Ascending aorta (tissue), 2 donors: ENCODE data around the gene CREG2. TPM values are rescaled to one million over a fixed set of nuclear protein-coding genes. Genes with fewer than 3 reads are reported as not detected.

Experiments
- DNase-seq, 2 donors: peaks; one replicate each; pipeline ENCODE4 v3.0.0-alpha.2; 2019; ENCODE audit warnings: low spot score in 2 of 2
- H3K27ac ChIP-seq, 2 donors: fragments of 200-600 bp; sonication (generic); one replicate each; pipeline ENCODE4 v1.5.1; 2016 to 2017; ENCODE audit warnings: mild to moderate bottlenecking in 1 of 2
- H3K27me3 ChIP-seq: fragments of 200-600 bp; sonication (generic); one replicate; pipeline ENCODE4 v1.5.1; 2017
- H3K36me3 ChIP-seq, 2 donors: fragments of 200-600 bp; sonication (generic); one replicate each; pipeline ENCODE4 v1.5.1; 2016
- H3K4me1 ChIP-seq, 2 donors: fragments of 200-600 bp; sonication (generic); one replicate each; pipeline ENCODE4 v1.5.1; 2016 to 2017; ENCODE audit warnings: mild to moderate bottlenecking in 1 of 2
- H3K4me3 ChIP-seq, 2 donors: fragments of 200-600 bp; sonication (generic); one replicate each; pipeline ENCODE4 v1.5.1; 2016 to 2017; ENCODE audit warnings: mild to moderate bottlenecking in 1 of 2
- H3K9me3 ChIP-seq, 2 donors: fragments of 200-600 bp; sonication (generic); one replicate each; pipeline ENCODE4 v1.5.1; 2016
- intact Hi-C: fragments of 100-400 bp; cut with DNase I; formaldehyde crosslinking; loops from one replicate; pipeline ENCODE4 v1.15.1; 2023
- total RNA-seq: library from RNA; depleted of rRNA; stranded (reverse); fragments of >200 nt; gene quantifications from one replicate; pipeline ENCODE4 v1.1.0, GENCODE V29; 2016
- TF ChIP-seq, protein P1 (sequence below), 3 experiments: fragments of 200-600 bp in 2 of 3; fragments of 450-650 bp in 1 of 3; sonication (generic) in 2 of 3; IDR thresholded peaks; one replicate each; pipeline ENCODE4 v1.5.1; 2016 to 2019; ENCODE audit warnings: antibody characterized with exemption in 3 of 3, mild to moderate bottlenecking in 1 of 3, moderate library complexity in 1 of 3

Gene CREG2
- total RNA-seq, 1 donor from 2014 or later = not detected

- no peak for DNase-seq
- intact Hi-C loops = no loop called here
- H3K9me3 ChIP-seq = no peaks in the 10 kb centered on the region
- no peak overlapping the region for H3K27ac ChIP-seq
- peaks cover 0 to 7% of the 10 kb centered on the region in 2 donors for H3K4me1 ChIP-seq
- TF ChIP-seq, protein P1, sequence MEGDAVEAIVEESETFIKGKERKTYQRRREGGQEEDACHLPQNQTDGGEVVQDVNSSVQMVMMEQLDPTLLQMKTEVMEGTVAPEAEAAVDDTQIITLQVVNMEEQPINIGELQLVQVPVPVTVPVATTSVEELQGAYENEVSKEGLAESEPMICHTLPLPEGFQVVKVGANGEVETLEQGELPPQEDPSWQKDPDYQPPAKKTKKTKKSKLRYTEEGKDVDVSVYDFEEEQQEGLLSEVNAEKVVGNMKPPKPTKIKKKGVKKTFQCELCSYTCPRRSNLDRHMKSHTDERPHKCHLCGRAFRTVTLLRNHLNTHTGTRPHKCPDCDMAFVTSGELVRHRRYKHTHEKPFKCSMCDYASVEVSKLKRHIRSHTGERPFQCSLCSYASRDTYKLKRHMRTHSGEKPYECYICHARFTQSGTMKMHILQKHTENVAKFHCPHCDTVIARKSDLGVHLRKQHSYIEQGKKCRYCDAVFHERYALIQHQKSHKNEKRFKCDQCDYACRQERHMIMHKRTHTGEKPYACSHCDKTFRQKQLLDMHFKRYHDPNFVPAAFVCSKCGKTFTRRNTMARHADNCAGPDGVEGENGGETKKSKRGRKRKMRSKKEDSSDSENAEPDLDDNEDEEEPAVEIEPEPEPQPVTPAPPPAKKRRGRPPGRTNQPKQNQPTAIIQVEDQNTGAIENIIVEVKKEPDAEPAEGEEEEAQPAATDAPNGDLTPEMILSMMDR (IDR thresholded peaks at IDR 0.05) = no peak
- no peaks in the 10 kb centered on the region for H3K27me3 ChIP-seq
- no peaks in the 10 kb centered on the region for H3K36me3 ChIP-seq
- no peak overlapping the region for H3K4me3 ChIP-seq
Observed at GRCh38 chr2:101382442-101382841, 4.9 kb downstream of the CREG2 start.

GRCh38 chr2:101380376-101380775 lies 6.9 kb downstream of the CREG2 start:
- no peak overlapping the region for H3K27ac ChIP-seq
- no peak for DNase-seq
- intact Hi-C loops = no loop called here
- no peaks in the 10 kb centered on the region for H3K4me1 ChIP-seq
- H3K36me3 ChIP-seq = no peaks in the 10 kb centered on the region
- H3K27me3 ChIP-seq = no peaks in the 10 kb centered on the region
- no peaks in the 10 kb centered on the region for H3K9me3 ChIP-seq
- TF ChIP-seq, protein P1 (IDR thresholded peaks at IDR 0.05) = no peak
- H3K4me3 ChIP-seq = no peak overlapping the region

GRCh38 chr2:101379091-101379490 lies 8.2 kb downstream of the CREG2 start:
- H3K36me3 ChIP-seq = no peaks in the 10 kb centered on the region
- no peaks in the 10 kb centered on the region for H3K4me1 ChIP-seq
- intact Hi-C loops = no loop called here
- DNase-seq = no peak
- no peaks in the 10 kb centered on the region for H3K9me3 ChIP-seq
- H3K27ac ChIP-seq = no peak overlapping the region
- TF ChIP-seq, protein P1 (IDR thresholded peaks at IDR 0.05) = no peak
- H3K4me3 ChIP-seq = no peak overlapping the region
- H3K27me3 ChIP-seq = no peaks in the 10 kb centered on the region

DNA sequence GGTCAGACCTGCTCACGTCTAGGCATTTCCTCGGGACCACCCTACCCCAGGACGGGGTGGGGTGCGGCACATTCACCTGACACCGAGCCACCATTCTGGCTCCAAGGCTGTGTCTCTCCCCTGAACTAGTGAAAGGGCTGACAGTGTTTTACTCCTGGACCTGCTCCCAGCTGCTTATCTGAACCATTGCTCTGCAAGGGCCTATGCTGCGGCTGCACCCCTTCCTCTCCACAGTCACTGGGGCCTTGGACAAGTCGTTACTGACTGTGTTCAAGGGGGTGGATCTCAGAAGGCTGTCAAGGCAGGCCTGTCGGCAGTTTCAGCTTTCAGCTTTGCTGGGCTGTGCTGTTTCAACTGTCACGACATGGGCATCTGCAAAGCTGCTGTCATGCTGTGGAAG lies 11.7 kb downstream of the CREG2 start:
- Histone ChIP-seq H3K4me1 (no peaks in the 10 kb centered on the region), H3K9me3 (no peaks in the 10 kb centered on the region), H3K27ac (no peak overlapping the region), H3K27me3 (no peaks in the 10 kb centered on the region), H3K36me3 (no peaks in the 10 kb centered on the region), H3K4me3 (no peak overlapping the region)
- intact Hi-C loops = no loop called here
- DNase-seq = no peak
- TF ChIP-seq, protein P1 (IDR thresholded peaks at IDR 0.05) = no peak

DNA sequence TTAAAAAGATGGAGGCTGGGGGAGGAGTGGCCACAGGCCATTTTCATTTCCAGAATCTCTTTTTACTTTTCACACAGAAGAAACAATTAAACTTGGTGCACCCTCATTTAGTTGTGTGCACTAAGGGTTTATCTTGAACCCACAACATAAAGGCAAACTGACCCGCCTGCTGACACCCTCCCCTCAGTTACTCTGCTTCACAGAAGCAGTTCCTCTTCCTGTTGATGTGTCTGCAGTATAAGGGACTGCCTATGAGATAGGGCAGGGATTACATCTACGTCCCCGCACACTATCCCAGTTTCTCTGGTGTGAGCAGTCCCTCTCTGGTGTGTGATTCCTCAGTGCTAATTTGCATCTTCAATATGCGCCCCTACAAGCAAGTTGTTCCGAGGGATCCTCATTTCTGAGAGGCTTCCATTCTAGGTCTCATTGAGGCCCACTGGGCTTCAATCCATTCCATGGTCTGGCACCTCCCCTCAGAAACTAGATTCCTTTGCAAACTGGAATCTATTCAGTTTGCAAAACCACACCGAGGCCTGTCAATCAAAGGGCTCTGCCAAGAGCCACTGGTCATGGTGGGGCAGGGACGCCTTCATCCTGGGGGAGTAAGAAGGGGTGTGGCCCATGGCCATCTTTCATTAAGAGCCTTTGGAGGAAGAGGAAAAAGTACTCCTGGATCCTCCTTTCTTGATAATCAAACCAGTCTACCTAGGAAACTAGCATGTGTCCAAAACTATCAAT lies 12.3 kb downstream of the CREG2 start:
- Histone ChIP-seq H3K9me3 (no peaks in the 10 kb centered on the region), H3K4me3 (no peak overlapping the region), H3K4me1 (no peaks in the 10 kb centered on the region), H3K27ac (no peak overlapping the region), H3K27me3 (no peaks in the 10 kb centered on the region), H3K36me3 (no peaks in the 10 kb centered on the region)
- intact Hi-C loops = no loop called here
- no peak for DNase-seq
- TF ChIP-seq, protein P1 (IDR thresholded peaks at IDR 0.05) = no peak
